Measurements from ENCODE around the gene TP63. TPM values are rescaled to one million over a fixed set of nuclear protein-coding genes. Genes with fewer than 3 reads are reported as not detected.
"Not testable (repeated sequence)": the region's sequence is repeated elsewhere in the genome, so short reads cannot be mapped to it uniquely, and the experiment has no call there.

TP63 gene
- polyA plus RNA-seq, 3 donors, result not detected

GRCh38 chr3:189606774-189607173 lies 24.4 kb upstream of the TP63 start:
- Mint-ChIP-seq H3K4me3 (no peak overlapping the region), H3K36me3 (no peaks in the 10 kb centered on the region), H3K27ac (no peak overlapping the region), H3K27me3 (ENCODE audit: low read depth in 3 of 3) (no peaks in the 10 kb centered on the region), H3K9me3 (peaks cover 3 to 10% (median 6%) of the 10 kb centered on the region in 7 donors), H3K4me1 (no peaks in the 10 kb centered on the region)
- Histone ChIP-seq H3K4me1 (ENCODE audit: control insufficient read depth in 1 of 2, insufficient read depth in 2 of 2, low read length in 2 of 2) (no peaks in the 10 kb centered on the region), H3K9me3 (replicated peaks in 1 of 2; ENCODE audit: control insufficient read depth in 1 of 2, insufficient read depth in 1 of 2, low read length in 2 of 2) (peaks cover 0 to 4% of the 10 kb centered on the region in 2 donors), H3K9ac (ENCODE audit: insufficient read depth, low read length, poor library complexity, severe bottlenecking) (no peak overlapping the region), H3K4me2 (replicated peaks; ENCODE audit: extremely low read depth, low read length, poor library complexity, severe bottlenecking) (no peak overlapping the region), H3K79me2 (ENCODE audit: insufficient read depth, low read length) (no peaks in the 10 kb centered on the region), H2AFZ (ENCODE audit: insufficient read depth, low read depth, low read length, poor library complexity, severe bottlenecking) (no peak overlapping the region), H3K27ac (ENCODE audit: low read depth in 1 of 2, low read length in 2 of 2) (no peak overlapping the region), H3K36me3 (replicated peaks in 1 of 2; ENCODE audit: control insufficient read depth in 1 of 2, insufficient read depth in 2 of 2, low read length in 2 of 2) (no peaks in the 10 kb centered on the region), H3K4me3 (replicated peaks in 1 of 3; ENCODE audit: low read depth in 2 of 3, low read length in 3 of 3) (no peak overlapping the region), H4K20me1 (ENCODE audit: insufficient read depth, low read length) (no peaks in the 10 kb centered on the region), H3K27me3 (ENCODE audit: control insufficient read depth in 2 of 2, insufficient read depth in 2 of 2, low read length in 2 of 2) (no peaks in the 10 kb centered on the region)
- TF ChIP-seq, protein P1, sequence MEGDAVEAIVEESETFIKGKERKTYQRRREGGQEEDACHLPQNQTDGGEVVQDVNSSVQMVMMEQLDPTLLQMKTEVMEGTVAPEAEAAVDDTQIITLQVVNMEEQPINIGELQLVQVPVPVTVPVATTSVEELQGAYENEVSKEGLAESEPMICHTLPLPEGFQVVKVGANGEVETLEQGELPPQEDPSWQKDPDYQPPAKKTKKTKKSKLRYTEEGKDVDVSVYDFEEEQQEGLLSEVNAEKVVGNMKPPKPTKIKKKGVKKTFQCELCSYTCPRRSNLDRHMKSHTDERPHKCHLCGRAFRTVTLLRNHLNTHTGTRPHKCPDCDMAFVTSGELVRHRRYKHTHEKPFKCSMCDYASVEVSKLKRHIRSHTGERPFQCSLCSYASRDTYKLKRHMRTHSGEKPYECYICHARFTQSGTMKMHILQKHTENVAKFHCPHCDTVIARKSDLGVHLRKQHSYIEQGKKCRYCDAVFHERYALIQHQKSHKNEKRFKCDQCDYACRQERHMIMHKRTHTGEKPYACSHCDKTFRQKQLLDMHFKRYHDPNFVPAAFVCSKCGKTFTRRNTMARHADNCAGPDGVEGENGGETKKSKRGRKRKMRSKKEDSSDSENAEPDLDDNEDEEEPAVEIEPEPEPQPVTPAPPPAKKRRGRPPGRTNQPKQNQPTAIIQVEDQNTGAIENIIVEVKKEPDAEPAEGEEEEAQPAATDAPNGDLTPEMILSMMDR (IDR thresholded peaks at IDR 0.05), result no peak
- intact Hi-C loops (cut with micrococcal nuclease), result no loop called here
- DNase-seq, result no peak
- WGBS (ENCODE audit: insufficient coverage), result no CpG with 5 or more reads among the region's 4 CpGs

DNA sequence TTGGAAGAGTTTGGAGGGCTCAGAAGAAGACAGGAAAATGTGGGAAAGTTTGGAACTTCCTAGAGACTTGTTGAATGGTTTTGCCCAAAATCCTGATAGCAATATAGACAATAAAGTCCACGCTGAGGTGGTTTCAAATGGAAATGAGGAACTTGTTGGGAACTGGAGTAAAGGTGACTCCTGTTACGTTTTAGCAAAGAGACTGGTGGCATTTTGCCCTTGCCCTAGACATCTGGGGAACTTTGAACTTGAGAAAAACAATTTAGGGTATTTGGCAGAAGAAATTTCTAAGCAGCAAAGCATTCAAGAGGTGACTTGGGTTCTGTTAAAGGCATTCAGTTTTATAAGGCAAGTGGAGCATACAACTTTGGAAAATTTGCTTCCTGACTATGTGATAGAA lies 18.5 kb upstream of the TP63 start:
- H3K4me3 ChIP-seq (replicated peaks in 1 of 3; ENCODE audit: low read depth in 2 of 3, low read length in 3 of 3); H4K20me1 ChIP-seq (ENCODE audit: insufficient read depth, low read length); H3K9ac ChIP-seq (ENCODE audit: insufficient read depth, low read length, poor library complexity, severe bottlenecking); DNase-seq; H3K4me2 ChIP-seq (replicated peaks; ENCODE audit: extremely low read depth, low read length, poor library complexity, severe bottlenecking); H3K36me3 ChIP-seq (replicated peaks in 1 of 2; ENCODE audit: control insufficient read depth in 1 of 2, insufficient read depth in 2 of 2, low read length in 2 of 2); H3K79me2 ChIP-seq (ENCODE audit: insufficient read depth, low read length); H3K27ac Mint-ChIP-seq; intact Hi-C loops (cut with micrococcal nuclease); H2AFZ ChIP-seq (ENCODE audit: insufficient read depth, low read depth, low read length, poor library complexity, severe bottlenecking); H3K4me1 ChIP-seq (ENCODE audit: control insufficient read depth in 1 of 2, insufficient read depth in 2 of 2, low read length in 2 of 2); H3K9me3 Mint-ChIP-seq; H3K4me1 Mint-ChIP-seq; H3K9me3 ChIP-seq (replicated peaks in 1 of 2; ENCODE audit: control insufficient read depth in 1 of 2, insufficient read depth in 1 of 2, low read length in 2 of 2); H3K36me3 Mint-ChIP-seq; H3K4me3 Mint-ChIP-seq; H3K27ac ChIP-seq (ENCODE audit: low read depth in 1 of 2, low read length in 2 of 2); H3K27me3 ChIP-seq (ENCODE audit: control insufficient read depth in 2 of 2, insufficient read depth in 2 of 2, low read length in 2 of 2); H3K27me3 Mint-ChIP-seq (ENCODE audit: low read depth in 3 of 3): not testable (repeated sequence)
- 94% methylated on average over 2 of the region's 2 CpGs for WGBS (ENCODE audit: insufficient coverage)

All from CD14-positive monocyte (primary cell).